Ishikawa (cell line): Measurements from ENCODE around the gene NIM1K.

Source experiments
- CEBPB ChIP-seq: IDR thresholded peaks from 2 replicates; pipeline ENCODE4 v1.6.1; 2012
- CREB1 ChIP-seq: IDR thresholded peaks from 2 replicates; pipeline ENCODE4 v1.6.1; 2012; ENCODE audit warnings: low read depth
- EGR1 ChIP-seq: IDR thresholded peaks from 2 replicates; pipeline ENCODE4 v1.6.1; 2012
- EP300 ChIP-seq: IDR thresholded peaks from 2 replicates; pipeline ENCODE4 v1.6.1; 2012; ENCODE audit warnings: borderline replicate concordance
- FOXM1 ChIP-seq: IDR thresholded peaks from 2 replicates; pipeline ENCODE4 v1.6.1; 2012; ENCODE audit warnings: low read depth, borderline replicate concordance
- NFIC ChIP-seq: IDR thresholded peaks from 2 replicates; pipeline ENCODE4 v1.6.1; 2012
- RAD21 ChIP-seq: IDR thresholded peaks from 2 replicates; pipeline ENCODE4 v1.6.1; 2012; ENCODE audit warnings: low read depth
- TAF1 ChIP-seq: IDR thresholded peaks from 2 replicates; pipeline ENCODE4 v1.6.1; 2012; ENCODE audit warnings: low read depth, mild to moderate bottlenecking
- TEAD4 ChIP-seq: IDR thresholded peaks from 2 replicates; pipeline ENCODE4 v1.6.1; 2012
- YY1 ChIP-seq: IDR thresholded peaks from 2 replicates; pipeline ENCODE4 v1.6.1; 2012; ENCODE audit warnings: low read depth
- ZBTB7A ChIP-seq: IDR thresholded peaks from 2 replicates; pipeline ENCODE4 v1.6.1; 2012; ENCODE audit warnings: low read depth
- TF ChIP-seq, protein P1 (sequence below): IDR thresholded peaks from 2 replicates; pipeline ENCODE4 v1.6.1; 2012
- TF ChIP-seq, protein P2 (sequence below): IDR thresholded peaks from 2 replicates; pipeline ENCODE4 v1.6.1; 2012; ENCODE audit warnings: low read depth, mild to moderate bottlenecking

DNA sequence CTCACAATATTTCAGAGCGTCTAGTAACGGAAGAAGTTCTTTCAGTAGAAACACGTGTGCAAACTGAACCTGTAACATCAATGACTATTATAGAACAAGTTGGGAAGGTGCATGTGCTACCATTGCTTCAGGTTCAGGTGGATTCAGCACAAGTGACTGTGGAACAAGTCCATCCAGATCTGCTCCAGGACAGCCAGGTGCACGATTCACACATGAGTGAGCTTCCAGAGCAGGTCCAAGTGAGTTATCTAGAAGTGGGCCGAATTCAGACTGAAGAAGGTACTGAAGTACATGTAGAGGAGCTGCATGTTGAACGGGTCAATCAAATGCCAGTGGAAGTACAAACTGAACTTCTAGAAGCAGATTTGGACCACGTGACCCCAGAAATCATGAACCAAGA lies 17.4 kb upstream of the NIM1K start:
- TF ChIP-seq, protein P1, sequence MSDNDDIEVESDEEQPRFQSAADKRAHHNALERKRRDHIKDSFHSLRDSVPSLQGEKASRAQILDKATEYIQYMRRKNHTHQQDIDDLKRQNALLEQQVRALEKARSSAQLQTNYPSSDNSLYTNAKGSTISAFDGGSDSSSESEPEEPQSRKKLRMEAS = no peak
- TF ChIP-seq RAD21 = no peak
- TF ChIP-seq, protein P2, sequence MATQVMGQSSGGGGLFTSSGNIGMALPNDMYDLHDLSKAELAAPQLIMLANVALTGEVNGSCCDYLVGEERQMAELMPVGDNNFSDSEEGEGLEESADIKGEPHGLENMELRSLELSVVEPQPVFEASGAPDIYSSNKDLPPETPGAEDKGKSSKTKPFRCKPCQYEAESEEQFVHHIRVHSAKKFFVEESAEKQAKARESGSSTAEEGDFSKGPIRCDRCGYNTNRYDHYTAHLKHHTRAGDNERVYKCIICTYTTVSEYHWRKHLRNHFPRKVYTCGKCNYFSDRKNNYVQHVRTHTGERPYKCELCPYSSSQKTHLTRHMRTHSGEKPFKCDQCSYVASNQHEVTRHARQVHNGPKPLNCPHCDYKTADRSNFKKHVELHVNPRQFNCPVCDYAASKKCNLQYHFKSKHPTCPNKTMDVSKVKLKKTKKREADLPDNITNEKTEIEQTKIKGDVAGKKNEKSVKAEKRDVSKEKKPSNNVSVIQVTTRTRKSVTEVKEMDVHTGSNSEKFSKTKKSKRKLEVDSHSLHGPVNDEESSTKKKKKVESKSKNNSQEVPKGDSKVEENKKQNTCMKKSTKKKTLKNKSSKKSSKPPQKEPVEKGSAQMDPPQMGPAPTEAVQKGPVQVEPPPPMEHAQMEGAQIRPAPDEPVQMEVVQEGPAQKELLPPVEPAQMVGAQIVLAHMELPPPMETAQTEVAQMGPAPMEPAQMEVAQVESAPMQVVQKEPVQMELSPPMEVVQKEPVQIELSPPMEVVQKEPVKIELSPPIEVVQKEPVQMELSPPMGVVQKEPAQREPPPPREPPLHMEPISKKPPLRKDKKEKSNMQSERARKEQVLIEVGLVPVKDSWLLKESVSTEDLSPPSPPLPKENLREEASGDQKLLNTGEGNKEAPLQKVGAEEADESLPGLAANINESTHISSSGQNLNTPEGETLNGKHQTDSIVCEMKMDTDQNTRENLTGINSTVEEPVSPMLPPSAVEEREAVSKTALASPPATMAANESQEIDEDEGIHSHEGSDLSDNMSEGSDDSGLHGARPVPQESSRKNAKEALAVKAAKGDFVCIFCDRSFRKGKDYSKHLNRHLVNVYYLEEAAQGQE = no peak
- no peak for TF ChIP-seq CEBPB
- no peak for TF ChIP-seq ZBTB7A
- no peak for TF ChIP-seq TEAD4
- TF ChIP-seq CREB1 = no peak
- no peak for TF ChIP-seq TAF1
- TF ChIP-seq EP300 = no peak
- no peak for TF ChIP-seq YY1
- TF ChIP-seq EGR1 = no peak
- TF ChIP-seq FOXM1 = no peak
- TF ChIP-seq NFIC = no peak
